Stomach (tissue), 4 donors: ENCODE measurements around the gene UPK3A.

Experiments
- EP300 ChIP-seq: sonication (generic); formaldehyde crosslinking; IDR thresholded peaks from one replicate; pipeline ENCODE4 v1.6.1; 2017; ENCODE audit warnings: antibody characterized with exemption
- POLR2A ChIP-seq, 4 donors: fragments of 450-650 bp; IDR thresholded peaks; one replicate each; pipeline ENCODE4 v1.6.1; 2016; ENCODE audit warnings: antibody characterized with exemption in 4 of 4, control low read depth in 2 of 4, mild to moderate bottlenecking in 1 of 4, moderate library complexity in 1 of 4
- POLR2AphosphoS5 ChIP-seq, 3 donors: sonication (generic); formaldehyde crosslinking; IDR thresholded peaks; one replicate each; pipeline ENCODE4 v1.6.1; 2016; ENCODE audit warnings: antibody characterized with exemption in 3 of 3
- TF ChIP-seq, protein P1 (sequence below), 7 experiments: fragments of 450-650 bp in 4 of 7; fragments of 200-600 bp in 3 of 7; sonication (generic) in 3 of 7; IDR thresholded peaks; one replicate each; pipeline ENCODE4 v1.5.1; 2016 to 2019; ENCODE audit warnings: antibody characterized with exemption in 7 of 7, control low read depth in 2 of 7, mild to moderate bottlenecking in 1 of 7

DNA sequence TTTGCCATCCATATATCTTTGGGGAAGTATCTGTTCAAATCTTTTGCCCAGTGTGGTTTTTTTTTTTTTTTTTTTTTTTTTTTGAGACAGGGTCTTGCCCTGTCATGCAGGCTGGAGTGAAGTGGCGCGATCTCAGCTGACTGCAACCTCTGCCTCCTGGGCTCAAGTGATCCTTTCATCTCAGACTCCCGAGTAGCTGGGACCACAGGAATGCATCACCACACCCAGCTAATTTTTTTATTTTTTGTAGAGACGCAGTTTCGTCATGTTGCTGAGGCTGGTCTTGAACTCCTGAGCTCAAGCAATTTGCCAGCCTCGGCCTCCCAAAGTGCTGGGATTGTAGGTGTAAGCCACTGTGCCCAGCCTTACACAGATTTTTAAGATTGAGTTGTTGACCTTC lies 20.2 kb downstream of the UPK3A start:
- TF ChIP-seq, protein P1, sequence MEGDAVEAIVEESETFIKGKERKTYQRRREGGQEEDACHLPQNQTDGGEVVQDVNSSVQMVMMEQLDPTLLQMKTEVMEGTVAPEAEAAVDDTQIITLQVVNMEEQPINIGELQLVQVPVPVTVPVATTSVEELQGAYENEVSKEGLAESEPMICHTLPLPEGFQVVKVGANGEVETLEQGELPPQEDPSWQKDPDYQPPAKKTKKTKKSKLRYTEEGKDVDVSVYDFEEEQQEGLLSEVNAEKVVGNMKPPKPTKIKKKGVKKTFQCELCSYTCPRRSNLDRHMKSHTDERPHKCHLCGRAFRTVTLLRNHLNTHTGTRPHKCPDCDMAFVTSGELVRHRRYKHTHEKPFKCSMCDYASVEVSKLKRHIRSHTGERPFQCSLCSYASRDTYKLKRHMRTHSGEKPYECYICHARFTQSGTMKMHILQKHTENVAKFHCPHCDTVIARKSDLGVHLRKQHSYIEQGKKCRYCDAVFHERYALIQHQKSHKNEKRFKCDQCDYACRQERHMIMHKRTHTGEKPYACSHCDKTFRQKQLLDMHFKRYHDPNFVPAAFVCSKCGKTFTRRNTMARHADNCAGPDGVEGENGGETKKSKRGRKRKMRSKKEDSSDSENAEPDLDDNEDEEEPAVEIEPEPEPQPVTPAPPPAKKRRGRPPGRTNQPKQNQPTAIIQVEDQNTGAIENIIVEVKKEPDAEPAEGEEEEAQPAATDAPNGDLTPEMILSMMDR (IDR thresholded peaks at IDR 0.05): no peak
- no peak for TF ChIP-seq POLR2A (IDR thresholded peaks at IDR 0.05)
- no peak for TF ChIP-seq EP300
- no peak for TF ChIP-seq POLR2AphosphoS5 (IDR thresholded peaks at IDR 0.05)
